ENCODE data around the gene PCCA.

- no peak for TF ChIP-seq POLR2A (IDR thresholded peaks at IDR 0.05)
- TF ChIP-seq CTCF (IDR thresholded peaks at IDR 0.05): no peak
- TF ChIP-seq POLR2AphosphoS5 (IDR thresholded peaks at IDR 0.05): no peak
- TF ChIP-seq EP300 (IDR thresholded peaks at IDR 0.05): no peak
Observed at GRCh38 chr13:100230769-100231149, 141.9 kb downstream of the PCCA start.
